GM20000 (cell line): Measurements from ENCODE around the gene CLECL1.

Experiments
- DNase-seq: peaks from one replicate; pipeline ENCODE4 v3.0.0; 2012; ENCODE audit warnings: low spot score
- TF ChIP-seq, protein P1 (sequence below): IDR thresholded peaks from 2 replicates; pipeline ENCODE4 v1.5.1; 2012; ENCODE audit warnings: mild to moderate bottlenecking, control low read depth; ENCODE audit errors: extremely low read depth, missing control alignments

CLECL1 gene

GRCh38 chr12:9761419-9761781, 28.5 kb upstream of the CLECL1 start:
- TF ChIP-seq, protein P1, sequence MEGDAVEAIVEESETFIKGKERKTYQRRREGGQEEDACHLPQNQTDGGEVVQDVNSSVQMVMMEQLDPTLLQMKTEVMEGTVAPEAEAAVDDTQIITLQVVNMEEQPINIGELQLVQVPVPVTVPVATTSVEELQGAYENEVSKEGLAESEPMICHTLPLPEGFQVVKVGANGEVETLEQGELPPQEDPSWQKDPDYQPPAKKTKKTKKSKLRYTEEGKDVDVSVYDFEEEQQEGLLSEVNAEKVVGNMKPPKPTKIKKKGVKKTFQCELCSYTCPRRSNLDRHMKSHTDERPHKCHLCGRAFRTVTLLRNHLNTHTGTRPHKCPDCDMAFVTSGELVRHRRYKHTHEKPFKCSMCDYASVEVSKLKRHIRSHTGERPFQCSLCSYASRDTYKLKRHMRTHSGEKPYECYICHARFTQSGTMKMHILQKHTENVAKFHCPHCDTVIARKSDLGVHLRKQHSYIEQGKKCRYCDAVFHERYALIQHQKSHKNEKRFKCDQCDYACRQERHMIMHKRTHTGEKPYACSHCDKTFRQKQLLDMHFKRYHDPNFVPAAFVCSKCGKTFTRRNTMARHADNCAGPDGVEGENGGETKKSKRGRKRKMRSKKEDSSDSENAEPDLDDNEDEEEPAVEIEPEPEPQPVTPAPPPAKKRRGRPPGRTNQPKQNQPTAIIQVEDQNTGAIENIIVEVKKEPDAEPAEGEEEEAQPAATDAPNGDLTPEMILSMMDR = no peak
- DNase-seq = no peak

- TF ChIP-seq, protein P1 = no peak
- peak; percentile 42 for DNase-seq
These were observed 28.0 kb upstream of the CLECL1 start, which contains the start of gene CD69 for GRCh38 chr12:9760699-9761418. Gene CD69, minus strand, starts transcription at chr12:9760901. Its CDS starts 81 bp downstream, at chr12:9760820.

DNA sequence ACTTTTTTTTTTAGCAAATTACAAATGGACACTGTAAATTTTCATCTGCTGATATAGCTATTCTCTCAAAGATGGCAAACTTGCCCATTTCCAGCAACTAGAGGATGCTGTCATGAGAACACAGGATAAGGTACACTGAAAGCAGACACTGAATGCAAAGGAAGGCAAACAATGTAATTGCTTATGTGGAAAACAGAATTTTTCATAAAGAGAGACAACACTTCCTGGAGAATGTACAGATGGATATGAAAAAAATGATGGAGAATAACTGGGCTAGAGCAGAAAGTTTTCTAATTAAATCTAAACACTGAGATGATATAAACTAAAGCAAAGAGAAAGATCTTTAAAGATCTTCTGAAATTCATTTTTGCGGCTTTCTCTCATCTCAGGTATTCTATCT, 27.2 kb upstream of the CLECL1 start:
- no peak for DNase-seq
- TF ChIP-seq, protein P1 = no peak

GRCh38 chr12:9759694-9760093, 26.8 kb upstream of the CLECL1 start:
- TF ChIP-seq, protein P1 = no peak
- DNase-seq = no peak

GRCh38 chr12:9758119-9758518, 25.2 kb upstream of the CLECL1 start:
- TF ChIP-seq, protein P1 = no peak
- DNase-seq = no peak

- DNase-seq = no peak
- TF ChIP-seq, protein P1 = no peak
These were observed 24.6 kb upstream of the CLECL1 start for GRCh38 chr12:9757433-9758025.

DNA sequence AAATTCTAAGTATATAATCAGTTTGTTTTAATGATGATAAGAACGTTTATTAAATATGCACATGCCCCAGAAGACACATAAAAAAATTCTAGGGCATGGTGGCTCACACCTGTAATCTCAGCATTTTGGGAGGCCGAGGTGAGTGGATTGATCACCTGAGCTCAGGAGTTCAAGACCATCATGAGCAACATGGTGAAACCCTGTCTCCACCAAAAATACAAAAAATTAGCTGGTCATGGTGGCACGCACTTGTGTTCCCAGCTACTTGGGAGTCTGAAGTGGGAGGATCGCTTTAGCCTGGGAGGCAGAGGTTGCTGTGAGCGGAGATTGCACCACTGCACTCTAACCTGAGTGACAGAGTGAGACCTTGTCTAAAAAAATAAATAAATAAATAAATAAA, 23.8 kb upstream of the CLECL1 start:
- DNase-seq = no peak
- TF ChIP-seq, protein P1 = no peak
